ENCODE measurements around the gene GTSE1. TPM values are rescaled to one million over a fixed set of nuclear protein-coding genes. Genes with fewer than 3 reads are reported as not detected.

Gene GTSE1
- total RNA-seq, 2 donors from 2014 or later = 2.2 to 7.9 TPM

DNA sequence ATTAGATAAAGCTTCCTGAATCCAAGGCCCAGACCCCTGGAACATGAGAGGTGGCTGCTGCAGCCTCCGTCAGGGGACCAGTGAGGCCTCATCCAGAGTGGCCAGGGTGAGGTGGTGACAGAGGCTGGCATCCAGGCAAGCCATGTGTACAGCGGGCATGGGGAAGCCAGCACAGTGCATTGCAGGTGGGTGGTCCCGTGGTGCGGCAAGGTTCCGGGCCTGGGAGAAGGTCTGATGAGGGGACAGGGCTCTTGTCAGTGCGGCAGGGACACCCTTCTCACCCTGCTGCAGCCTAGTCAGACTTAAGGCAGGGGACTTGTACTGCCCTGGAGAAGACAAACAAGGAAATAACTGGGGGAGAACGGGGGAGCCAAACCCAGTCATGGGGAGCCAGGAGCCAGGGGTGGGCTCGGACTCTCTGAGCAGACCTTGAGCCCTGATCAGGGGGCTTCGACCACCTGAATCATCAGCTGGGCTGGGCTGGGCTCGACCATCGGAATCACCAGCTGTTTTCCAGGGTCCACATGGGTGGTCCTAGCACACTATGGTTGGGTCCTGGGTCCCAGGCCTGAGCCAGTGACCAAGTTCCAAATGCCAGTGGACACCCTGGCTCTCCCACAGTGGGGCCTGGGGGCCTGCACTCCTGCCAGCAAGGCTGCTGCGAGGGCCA is 23.8 kb upstream of the GTSE1 start:
- ATAC-seq = no peak
- no peak for DNase-seq
- intact Hi-C loops (cut with DNase I, micrococcal nuclease) = no loop called here

DNA sequence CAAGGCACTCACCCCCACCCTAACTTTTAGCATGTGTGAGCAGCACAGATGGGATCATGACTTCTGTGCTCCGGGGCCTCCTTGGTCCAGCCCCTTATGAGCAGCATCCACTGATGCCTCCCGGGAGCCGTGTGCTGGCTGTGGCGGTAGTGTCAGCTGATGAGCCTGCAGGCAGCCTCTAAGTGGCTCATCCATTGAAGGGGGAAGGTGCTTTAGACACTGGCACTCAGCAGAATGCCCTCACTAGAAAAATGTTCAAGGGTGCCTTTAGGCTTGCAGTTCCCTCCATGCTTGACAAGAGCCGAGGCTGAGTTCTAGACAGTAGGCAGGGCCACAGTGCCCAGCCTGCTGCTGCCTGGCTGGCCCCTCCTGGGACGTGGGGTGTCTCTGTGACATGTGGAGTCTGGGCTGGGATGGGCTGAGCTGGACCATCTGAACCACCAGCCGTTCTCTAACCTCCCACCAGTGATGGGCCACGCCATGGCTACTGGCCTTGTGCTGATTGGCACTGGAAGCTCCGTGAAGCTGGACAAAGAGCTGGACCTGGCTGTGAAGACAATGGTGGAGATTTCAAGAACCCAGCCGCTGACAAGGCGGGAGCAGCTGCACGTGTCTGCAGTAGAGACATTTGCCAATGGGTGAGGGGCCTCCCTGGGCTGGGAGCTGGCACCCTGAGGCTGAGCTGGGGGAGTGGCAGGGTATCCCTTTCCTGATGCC is 23.1 kb upstream of the GTSE1 start:
- ATAC-seq = no peak
- no peak for DNase-seq
- intact Hi-C loops (cut with DNase I, micrococcal nuclease) = no loop called here

DNA sequence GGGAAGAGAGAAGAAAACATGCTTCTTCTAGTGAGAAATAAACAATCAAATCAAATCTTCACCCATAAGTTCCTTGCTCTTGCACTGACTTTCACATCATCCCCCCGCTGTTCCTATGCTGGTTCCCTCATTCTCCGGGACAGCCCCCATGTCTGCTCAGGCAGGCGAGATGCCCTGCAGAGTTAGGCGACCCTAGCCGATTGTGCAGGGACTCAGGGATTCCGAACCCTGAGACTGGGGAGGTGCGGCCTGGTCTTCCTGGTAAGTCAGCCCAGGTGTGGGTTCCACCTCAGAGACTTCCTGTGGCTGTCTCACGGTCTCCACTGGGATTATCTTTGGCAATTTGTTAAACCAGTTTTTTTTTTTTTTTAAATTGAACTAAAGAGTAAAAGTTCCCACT is 22.3 kb upstream of the GTSE1 start:
- ATAC-seq (no peak), DNase-seq (no peak)
- intact Hi-C loops (cut with DNase I, micrococcal nuclease) = no loop called here

DNA sequence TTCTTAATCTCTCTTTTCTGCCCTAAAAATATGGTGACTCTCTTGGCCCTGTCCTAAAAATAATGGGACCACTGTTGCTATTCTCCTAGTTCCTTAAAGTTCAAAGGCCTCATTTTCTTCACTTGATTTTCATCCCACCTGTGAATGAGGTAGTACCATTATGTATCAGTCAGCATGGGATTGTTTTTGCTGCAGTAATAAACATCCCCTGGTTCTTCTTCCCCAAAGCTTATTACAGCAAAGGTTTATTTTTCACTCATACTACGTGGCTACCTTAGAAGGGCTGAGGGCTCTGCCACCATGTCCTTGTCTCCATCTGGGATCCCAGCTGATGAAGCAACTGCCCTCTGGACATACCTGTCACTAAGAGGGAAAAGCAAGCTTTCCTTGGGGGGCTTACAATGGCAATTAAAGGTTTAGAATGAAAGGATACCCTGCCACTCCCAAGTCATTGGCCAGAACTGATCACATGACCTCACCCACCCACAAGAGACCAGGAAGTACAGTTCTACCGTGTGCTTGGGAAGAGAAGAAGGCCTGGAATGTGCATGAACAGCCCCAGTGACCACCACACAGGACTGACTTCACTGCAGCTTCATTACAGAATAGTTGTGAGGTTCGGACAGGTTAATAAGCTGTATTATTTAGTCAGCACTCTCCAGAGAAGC is 21.1 kb upstream of the GTSE1 start:
- intact Hi-C loops (cut with DNase I, micrococcal nuclease) = no loop called here
- DNase-seq (no peak), ATAC-seq (peak; percentile 56)

DNA sequence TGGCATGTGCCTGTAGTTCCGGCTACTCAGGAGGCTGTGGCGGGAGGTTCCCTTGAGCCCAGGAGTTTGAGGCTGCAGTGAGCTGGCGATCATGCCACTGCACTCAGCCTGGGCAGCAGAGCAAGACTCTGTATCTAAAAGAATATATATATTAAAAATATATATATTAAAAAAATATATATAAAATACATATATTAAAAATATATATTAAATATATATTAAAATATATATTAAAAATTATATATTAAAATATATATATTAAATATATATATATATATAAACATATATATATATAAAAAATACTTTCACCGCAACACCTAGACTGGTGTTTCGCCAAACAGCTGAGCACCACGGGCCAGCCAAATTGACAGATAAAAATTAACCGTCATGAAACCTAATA is 20.1 kb upstream of the GTSE1 start:
- ATAC-seq (no peak), DNase-seq (no peak)
- intact Hi-C loops (cut with DNase I, micrococcal nuclease) = no loop called here

DNA sequence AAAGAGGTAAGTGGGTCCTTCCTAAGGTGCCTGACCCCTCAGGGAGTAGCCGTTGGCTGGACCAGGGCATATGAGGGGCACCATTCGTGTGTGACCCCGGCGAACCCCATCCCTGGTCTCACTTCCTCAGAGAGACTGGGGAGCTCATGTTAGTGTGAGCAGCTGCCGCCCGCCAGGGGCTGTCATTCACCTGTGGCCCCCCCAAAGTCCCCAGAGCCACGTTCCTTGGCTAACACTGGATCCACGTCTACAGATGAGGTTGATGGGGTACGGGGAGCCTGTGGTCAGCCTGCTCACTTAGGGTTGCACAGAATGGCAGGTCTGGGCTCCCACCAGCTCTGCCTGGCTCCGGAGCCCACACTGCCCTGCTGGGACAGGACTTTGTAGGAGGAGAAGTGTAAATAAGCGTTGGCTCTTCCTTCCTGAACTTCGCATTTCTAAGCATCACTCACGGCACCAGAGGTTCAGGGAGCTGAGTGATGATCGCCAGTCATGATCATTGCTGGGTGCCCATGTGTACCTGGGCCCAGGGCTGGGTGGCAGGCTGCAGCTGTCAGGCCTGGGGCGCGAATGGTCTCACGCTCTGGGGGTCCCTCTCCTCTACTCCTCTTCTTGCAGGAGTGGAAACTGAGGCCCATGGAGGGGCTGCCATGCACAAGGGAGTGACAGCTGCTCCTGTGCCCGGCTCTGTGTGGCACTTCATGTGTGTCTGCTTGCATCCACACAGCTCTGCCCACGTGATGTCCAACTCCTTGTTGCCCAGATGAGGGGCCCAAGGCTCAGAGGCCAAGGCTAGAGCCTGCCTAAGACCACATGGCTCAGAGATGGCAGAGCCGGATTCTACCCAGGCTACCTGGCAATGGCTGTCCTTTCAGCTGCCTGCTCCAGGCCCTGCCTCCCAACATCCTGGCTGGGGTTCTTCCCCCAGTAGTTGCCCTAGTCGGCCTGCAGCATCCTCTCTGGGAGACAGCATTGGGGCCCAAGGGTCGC is 17.7 kb upstream of the GTSE1 start:
- intact Hi-C loops (cut with DNase I, micrococcal nuclease) = no loop called here
- DNase-seq (no peak), ATAC-seq (no peak)

DNA sequence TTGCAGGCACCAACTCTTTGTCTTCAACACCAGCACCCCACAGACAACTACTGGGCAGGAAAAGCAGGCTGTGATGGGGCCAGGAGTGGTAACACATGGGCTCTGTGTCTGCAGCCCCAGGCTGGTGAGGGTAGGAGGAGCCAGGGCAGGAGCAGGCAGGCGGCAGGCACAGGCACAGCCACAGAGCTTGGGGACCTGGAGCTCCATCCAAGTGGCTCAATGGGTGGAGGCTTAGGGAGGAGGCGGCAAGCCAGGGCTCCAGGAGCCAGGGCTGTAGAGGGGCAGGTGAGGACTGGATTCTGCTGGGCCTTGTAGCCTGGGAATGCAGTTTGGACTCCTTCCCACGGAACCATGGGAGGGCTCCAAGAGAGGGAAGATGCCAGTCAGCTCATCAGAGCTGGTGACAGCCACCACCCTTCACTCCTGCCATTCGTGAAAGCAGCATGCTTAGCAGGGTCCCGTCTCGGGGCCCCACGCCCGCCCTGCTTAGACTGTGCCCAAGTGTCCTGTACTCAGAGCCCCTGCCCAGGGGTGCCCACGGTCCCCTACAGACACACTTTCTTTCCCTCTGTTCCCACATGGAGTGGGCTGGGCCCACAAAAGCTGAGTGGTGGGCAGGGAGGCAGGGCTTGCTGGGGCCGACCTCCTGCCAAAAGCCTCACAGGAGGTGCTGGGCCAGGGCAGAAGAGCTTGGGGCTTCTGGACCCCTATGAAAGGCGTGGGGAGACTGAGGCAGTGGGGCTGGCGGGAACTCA is 16.4 kb upstream of the GTSE1 start:
- intact Hi-C loops (cut with DNase I, micrococcal nuclease) = no loop called here
- ATAC-seq (no peak), DNase-seq (no peak)

DNA sequence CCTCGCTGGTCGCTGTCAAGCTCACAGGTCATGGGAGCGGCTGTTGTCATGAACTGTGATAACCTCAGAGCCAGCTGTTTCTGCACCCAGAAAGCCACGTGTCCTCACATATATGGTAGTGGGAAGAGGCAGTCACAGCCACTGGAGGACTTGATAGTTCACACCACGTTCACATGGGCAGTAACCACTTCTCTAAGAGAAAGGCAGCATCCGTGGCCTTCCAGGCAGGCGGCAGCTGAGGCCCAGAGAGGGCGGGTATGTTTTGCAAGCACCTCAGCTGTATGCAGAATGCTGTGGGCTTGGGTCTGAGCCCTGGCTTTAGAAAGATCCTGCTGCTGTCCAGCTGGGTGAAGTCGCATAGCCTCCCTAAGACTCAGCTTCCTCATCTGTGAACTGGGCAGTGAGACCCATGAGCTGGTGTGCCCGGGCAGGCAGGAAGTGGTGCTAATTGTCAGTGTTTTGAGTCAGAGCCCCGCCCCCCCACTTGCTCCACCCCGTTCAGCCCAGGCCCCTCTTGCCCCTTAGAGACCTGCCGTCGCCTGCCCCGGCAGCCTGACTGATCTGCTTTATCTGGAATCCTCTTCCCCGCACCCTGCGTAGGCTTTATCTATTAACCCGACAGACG is 15.6 kb upstream of the GTSE1 start:
- intact Hi-C loops (cut with DNase I, micrococcal nuclease) = no loop called here
- DNase-seq (no peak), ATAC-seq (no peak)

DNA sequence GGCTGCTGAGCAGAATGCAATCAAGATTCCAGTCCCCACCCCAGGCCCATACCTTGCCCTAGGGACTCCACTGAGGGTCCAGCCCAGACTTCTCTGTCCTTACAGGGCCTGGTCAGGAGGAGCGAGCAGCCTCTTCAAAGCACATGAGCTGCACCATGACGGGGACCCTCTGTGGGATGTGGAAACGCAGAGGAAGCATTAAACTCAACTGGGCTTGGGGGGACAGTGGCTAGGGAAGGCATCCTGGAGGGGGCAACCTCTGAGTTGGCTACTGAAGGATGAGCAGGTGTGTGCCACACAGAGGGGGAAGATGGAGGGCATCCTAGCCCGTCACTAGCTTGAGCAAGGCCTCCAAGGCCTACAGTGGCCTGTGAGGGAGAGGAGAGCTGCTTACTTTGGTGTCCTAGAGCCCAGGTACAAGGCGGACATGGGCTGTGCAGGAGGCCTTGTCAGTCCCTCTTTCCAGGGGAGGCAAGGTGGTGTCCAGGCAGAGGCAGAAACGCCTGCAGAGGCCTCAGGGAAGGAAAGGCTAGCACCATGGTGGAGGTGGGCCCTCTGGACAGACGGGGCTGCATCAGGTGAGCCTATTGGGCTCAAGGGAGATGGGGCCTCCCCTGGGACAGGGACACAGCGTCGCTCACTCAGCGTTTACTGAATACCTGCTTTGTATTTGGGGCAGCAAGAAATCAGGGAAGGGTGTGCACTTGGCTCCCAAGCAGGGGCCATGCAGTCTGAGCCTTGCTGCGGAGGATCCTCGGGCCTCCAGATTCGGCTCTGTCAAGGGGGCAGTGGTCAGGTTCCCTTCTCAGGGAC is 14.6 kb upstream of the GTSE1 start:
- ATAC-seq = no peak

DNA sequence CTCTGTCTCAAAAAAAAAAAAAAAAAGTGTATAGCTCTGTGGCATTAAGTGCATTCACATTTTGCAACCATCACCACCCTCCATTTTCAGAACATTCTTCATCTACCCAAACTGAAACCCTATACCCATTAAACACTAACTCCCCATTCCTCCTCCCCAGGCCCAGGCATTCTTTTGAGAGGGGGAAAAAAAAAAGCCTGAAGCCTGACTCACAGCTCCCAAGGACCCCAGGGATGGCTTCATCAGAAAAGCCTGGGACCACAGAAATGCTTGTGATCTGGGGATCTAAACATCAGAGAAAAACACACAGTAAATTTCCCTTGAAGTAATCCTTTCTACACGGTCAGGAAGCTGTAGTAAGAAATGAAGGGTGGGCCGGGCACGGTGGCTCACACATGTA is 10.7 kb upstream of the GTSE1 start:
- ATAC-seq = no peak
- intact Hi-C loops (cut with DNase I, micrococcal nuclease) = no loop called here
- no peak for DNase-seq

More for the DNA sequence above, 14.6 kb upstream of the GTSE1 start:
- no peak for DNase-seq
- intact Hi-C loops (cut with DNase I, micrococcal nuclease) = no loop called here

DNA sequence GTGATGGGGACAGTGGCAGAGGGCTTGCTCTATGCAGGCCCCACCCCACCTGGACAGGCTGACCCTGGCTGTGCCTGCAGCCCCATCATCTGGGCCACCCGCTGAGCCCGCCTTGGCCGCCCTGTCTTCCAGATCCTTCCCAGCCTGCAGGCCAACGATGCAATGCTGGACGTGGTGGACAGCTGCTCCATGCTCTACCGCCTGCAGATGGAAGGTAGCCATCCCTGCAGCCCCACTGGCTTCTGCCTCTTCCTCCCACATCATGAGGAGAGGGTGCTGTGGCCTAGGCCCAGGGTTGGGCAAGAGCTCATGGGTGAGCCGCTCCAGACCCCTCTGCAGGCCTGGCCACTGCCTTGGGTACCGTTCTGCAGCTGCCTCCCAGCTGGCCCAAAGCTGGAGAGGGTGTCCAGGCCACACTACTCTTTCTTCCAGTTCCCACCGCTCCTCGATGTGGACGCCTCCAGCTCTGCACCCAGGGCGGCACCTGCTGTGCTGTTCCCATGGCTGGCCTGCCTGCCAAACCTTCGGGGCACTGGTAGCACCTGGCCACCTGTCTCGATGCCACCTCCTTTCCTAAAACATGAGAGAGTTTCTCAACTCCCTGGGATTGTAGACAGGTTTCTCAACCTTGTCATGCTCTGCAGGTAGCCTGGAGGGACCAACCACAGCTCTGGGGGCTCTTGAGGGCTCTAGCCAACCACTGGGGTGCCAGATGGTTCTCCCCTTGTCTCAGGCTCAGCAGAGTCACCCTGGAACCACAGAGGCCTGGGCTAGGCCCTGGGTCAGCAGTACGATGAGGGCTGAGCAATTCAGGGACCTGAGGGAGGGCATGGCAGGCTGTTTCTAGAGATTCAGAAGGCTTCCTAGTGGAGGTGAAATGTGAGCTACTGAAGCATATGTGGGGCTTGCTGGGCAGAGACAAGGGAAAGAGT is 9.5 kb upstream of the GTSE1 start:
- ATAC-seq (no peak), DNase-seq (no peak)
- intact Hi-C loops (cut with DNase I, micrococcal nuclease) = no loop called here

DNA sequence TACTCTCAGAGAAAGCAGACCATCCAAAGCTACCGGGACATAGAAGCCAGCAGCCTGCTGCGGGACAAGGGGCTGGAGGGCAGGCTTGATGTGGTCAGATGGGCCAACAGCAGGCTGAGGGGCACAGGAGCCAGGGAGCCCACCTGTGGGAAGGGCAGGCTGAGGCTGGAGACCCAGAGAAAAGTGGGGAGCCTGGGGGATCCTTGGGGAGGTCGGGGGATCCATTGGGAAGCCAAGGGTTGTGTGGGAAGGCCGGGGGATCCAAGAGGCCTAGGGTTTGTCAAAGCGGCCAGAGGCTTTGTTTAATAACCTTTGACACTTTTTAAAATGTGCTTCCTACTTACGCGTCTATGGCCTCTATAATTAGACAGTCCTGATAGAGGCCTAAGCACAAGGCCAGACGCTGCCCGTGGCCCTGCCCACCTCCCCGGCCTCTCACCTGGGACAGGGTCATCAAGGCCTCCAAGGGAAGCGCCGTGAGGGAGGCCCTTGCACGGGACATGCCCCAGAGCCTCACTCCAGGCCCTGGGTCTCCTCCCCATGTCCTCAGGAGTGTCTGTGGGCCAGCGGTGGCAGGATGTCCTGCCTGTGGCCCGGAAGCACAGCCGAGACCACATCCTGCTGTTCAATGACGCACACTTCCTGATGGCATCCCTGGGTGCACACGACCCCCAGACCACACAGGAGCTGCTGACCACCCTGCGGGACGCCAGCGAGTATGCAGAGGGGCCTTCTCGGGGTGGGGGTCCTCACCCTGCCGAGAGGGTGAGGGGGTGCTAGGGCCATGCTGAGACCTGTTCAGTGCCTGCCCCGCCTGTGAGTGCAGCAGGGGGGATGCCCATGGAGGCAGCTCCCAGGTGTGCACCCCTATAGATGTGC is 8.6 kb upstream of the GTSE1 start:
- ATAC-seq = peak; percentile 33
- peak; percentile 46 to 62 for DNase-seq
- intact Hi-C loops (cut with DNase I, micrococcal nuclease) = no loop called here

DNA sequence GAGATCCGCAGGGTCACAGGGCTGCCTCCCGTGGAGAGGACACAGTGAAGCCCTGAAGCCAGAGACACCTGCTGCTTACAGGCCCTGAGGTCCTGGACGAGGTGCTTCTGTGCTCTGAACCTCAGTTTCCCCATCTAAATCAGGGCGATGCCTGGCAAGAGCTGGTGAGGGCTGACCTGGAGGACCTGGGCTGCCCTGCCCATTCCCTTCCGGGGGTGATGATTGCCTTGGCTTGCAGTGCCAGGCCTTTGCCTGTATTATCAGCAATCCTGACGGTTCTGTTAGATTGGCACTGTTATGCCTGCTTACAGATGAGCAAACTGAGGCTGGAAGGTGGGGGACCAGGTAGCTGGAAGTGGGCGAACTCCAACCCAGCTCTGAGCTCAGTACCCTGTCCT is 7.8 kb upstream of the GTSE1 start:
- intact Hi-C loops (cut with DNase I, micrococcal nuclease) = no loop called here
- no peak for ATAC-seq
- DNase-seq = no peak

DNA sequence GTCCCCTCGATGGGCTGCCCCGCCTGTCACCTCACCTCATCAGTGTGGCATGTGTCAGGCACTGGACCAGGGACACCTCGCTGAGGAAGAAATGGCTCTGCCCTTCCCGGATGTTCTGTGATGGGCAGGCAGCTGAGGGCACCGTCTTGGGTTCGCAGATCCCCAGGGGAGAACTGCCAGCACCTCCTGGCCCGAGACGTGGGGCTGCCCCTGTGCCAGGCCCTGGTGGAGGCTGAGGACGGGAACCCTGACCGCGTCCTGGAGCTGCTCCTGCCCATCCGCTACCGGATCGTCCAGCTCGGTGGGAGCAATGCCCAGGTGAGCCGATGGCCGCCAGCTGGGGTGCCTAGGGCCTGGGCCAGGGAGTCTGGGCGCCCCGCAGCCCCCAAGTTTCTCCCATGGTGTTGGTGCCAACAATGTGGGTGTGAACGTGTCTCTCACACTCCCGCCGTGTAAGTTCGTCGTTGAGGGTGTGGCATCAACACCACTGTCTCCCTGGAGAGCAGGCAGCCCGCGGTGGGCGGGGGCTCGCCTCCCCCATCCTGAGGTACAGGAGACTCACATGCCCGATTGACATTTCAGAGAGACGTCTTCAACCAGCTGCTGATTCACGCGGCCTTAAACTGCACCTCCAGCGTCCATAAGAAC is 7.3 kb upstream of the GTSE1 start:
- no peak for DNase-seq
- intact Hi-C loops (cut with DNase I, micrococcal nuclease) = no loop called here
- ATAC-seq = no peak

Data from left colon (tissue), 2 donors.